Liver (tissue), 9 donors: ENCODE results near the gene API5. TPM values are rescaled to one million over a fixed set of nuclear protein-coding genes. Genes with fewer than 3 reads are reported as not detected.

Experiments used
- DNase-seq: peaks from one replicate; pipeline ENCODE4 v3.0.0-alpha.2; 2017; ENCODE audit warnings: low spot score
- H3K27ac ChIP-seq, 2 donors: one replicate each; pipeline ENCODE4 v1.7.0; 2013; ENCODE audit warnings: inconsistent platforms in 2 of 2, low read length in 2 of 2, control low read depth in 1 of 2, low read depth in 1 of 2, mild to moderate bottlenecking in 1 of 2
- H3K27me3 ChIP-seq, 4 donors: one replicate each; pipeline versions ENCODE4 v1.6.1 to v1.7.0; 2013; ENCODE audit warnings: low read length in 3 of 4, inconsistent platforms in 1 of 4, mild to moderate bottlenecking in 1 of 4, moderate library complexity in 1 of 4; ENCODE audit not compliant: control insufficient read depth in 4 of 4, insufficient read depth in 4 of 4
- H3K36me3 ChIP-seq, 4 donors: one replicate each; pipeline versions ENCODE4 v1.6.1 to v1.7.0; 2013; ENCODE audit warnings: low read length in 3 of 4, mild to moderate bottlenecking in 3 of 4, low read depth in 1 of 4, moderate library complexity in 1 of 4; ENCODE audit not compliant: control insufficient read depth in 4 of 4, insufficient read depth in 3 of 4
- H3K4me1 ChIP-seq, 4 donors: one replicate each; pipeline versions ENCODE4 v1.6.1 to v1.7.0; 2013; ENCODE audit warnings: low read length in 3 of 4, mild to moderate bottlenecking in 3 of 4, moderate library complexity in 1 of 4; ENCODE audit not compliant: control insufficient read depth in 4 of 4, insufficient read depth in 4 of 4
- H3K4me3 ChIP-seq, 3 donors: one replicate each; pipeline versions ENCODE4 v1.6.1 to v1.7.0; 2013; ENCODE audit warnings: low read length in 3 of 3, control low read depth in 1 of 3, low read depth in 1 of 3, mild to moderate bottlenecking in 1 of 3
- H3K9ac ChIP-seq, 2 donors: one replicate each; pipeline ENCODE4 v1.7.0; 2013; ENCODE audit warnings: low read length in 2 of 2, mild to moderate bottlenecking in 2 of 2, moderate library complexity in 2 of 2, control low read depth in 1 of 2, low read depth in 1 of 2
- H3K9me3 ChIP-seq, 4 donors: one replicate each; pipeline versions ENCODE4 v1.6.1 to v1.7.0; 2013; ENCODE audit warnings: low read length in 3 of 4; ENCODE audit not compliant: control insufficient read depth in 4 of 4
- EGR1 ChIP-seq, 2 donors: IDR thresholded peaks; 2 replicates each; pipeline ENCODE4 v1.6.1; 2016 to 2018; ENCODE audit warnings: antibody characterized with exemption in 2 of 2, low read depth in 2 of 2
- FOXA1 ChIP-seq: IDR thresholded peaks from 2 replicates; pipeline ENCODE4 v1.6.1; 2016; ENCODE audit warnings: antibody characterized with exemption
- FOXA2 ChIP-seq: IDR thresholded peaks from 2 replicates; pipeline ENCODE4 v1.6.1; 2016; ENCODE audit warnings: antibody characterized with exemption
- GABPA ChIP-seq, 2 donors: IDR thresholded peaks in 1 of 2; conservative IDR thresholded peaks in 1 of 2; 2 replicates each; pipeline ENCODE4 v1.6.1; 2016; ENCODE audit warnings: antibody characterized with exemption in 2 of 2, mild to moderate bottlenecking in 1 of 2, moderate library complexity in 1 of 2
- HNF4A ChIP-seq, 2 donors: conservative IDR thresholded peaks; 2 replicates each; pipeline ENCODE4 v1.6.1; 2016; ENCODE audit warnings: antibody characterized with exemption in 2 of 2, mild to moderate bottlenecking in 2 of 2
- HNF4G ChIP-seq: IDR thresholded peaks from 2 replicates; pipeline ENCODE4 v1.6.1; 2016; ENCODE audit warnings: antibody characterized with exemption
- JUND ChIP-seq, 2 donors: IDR thresholded peaks; 2 replicates each; pipeline ENCODE4 v1.6.1; 2016; ENCODE audit warnings: antibody characterized with exemption in 2 of 2
- NR2F2 ChIP-seq: IDR thresholded peaks from 2 replicates; pipeline ENCODE4 v1.6.1; 2016; ENCODE audit warnings: antibody characterized with exemption
- RAD21 ChIP-seq, 2 donors: IDR thresholded peaks; 2 replicates each; pipeline ENCODE4 v1.6.1; 2016; ENCODE audit warnings: antibody characterized with exemption in 2 of 2, mild to moderate bottlenecking in 2 of 2
- RXRA ChIP-seq, 2 donors: IDR thresholded peaks; 2 replicates each; pipeline ENCODE4 v1.6.1; 2017 to 2018; ENCODE audit warnings: antibody characterized with exemption in 2 of 2, mild to moderate bottlenecking in 1 of 2
- SP1 ChIP-seq: IDR thresholded peaks from 2 replicates; pipeline ENCODE4 v1.6.1; 2018; ENCODE audit warnings: antibody characterized with exemption, mild to moderate bottlenecking
- TAF1 ChIP-seq: conservative IDR thresholded peaks from 2 replicates; pipeline ENCODE4 v1.6.1; 2016; ENCODE audit warnings: antibody characterized with exemption, mild to moderate bottlenecking
- YY1 ChIP-seq: IDR thresholded peaks from 2 replicates; pipeline ENCODE4 v1.6.1; 2016; ENCODE audit warnings: antibody characterized with exemption, mild to moderate bottlenecking
- WGBS: extraction: QIAGEN DNeasy Blood & Tissue Kit; methylation state at CpG from one replicate; pipeline ENCODE4 v1.1.7; 2013; 5-methylcytosine and 5-hydroxymethylcytosine counted together
- polyA plus RNA-seq, 2 donors: library from polyadenylated mRNA; stranded (reverse) in 1 of 2; unstranded in 1 of 2; fragments of 200-250 nt in 1 of 2; fragments of >200 nt in 1 of 2; fragmentation: Nextera tagmentation in 1 of 2; extraction: Ambion mirVana in 1 of 2; gene quantifications; one replicate each; pipeline versions ENCODE4 v1.2.1 to v1.2.3, GENCODE V29; 2013 to 2015
- total RNA-seq, 2 donors: library from RNA; depleted of rRNA; stranded (reverse); fragments of >200 nt; gene quantifications; one replicate each; pipeline ENCODE4 v1.2.3, GENCODE V29; 2014
- TF ChIP-seq, protein P1 (sequence below): fragments of 150-350 bp; IDR thresholded peaks from 2 replicates; pipeline ENCODE4 v1.5.1; 2017; ENCODE audit warnings: improper control_type of control experiment, low read depth, low read length; ENCODE audit not compliant: missing input control
- TF ChIP-seq, protein P2 (sequence below): IDR thresholded peaks from 2 replicates; pipeline ENCODE4 v1.6.1; 2016; ENCODE audit warnings: antibody characterized with exemption, mild to moderate bottlenecking
- TF ChIP-seq, protein P3 (sequence below): IDR thresholded peaks from 2 replicates; pipeline ENCODE4 v1.6.1; 2016; ENCODE audit warnings: antibody characterized with exemption
- TF ChIP-seq, protein P4 (sequence below): IDR thresholded peaks from 2 replicates; pipeline ENCODE4 v1.6.1; 2016; ENCODE audit warnings: antibody characterized with exemption
- TF ChIP-seq, protein P5 (sequence below): IDR thresholded peaks from 2 replicates; pipeline ENCODE4 v1.6.1; 2016; ENCODE audit warnings: antibody characterized with exemption
- donor health status: healthy.
- donor health status: healthy.
- donor health status: healthy.
- donor health status: healthy.
- donor health status: healthy.

The API5 gene
- total and polyA plus RNA-seq, 4 donors, result 23.0 to 61.6 (median 34.2) TPM

DNA sequence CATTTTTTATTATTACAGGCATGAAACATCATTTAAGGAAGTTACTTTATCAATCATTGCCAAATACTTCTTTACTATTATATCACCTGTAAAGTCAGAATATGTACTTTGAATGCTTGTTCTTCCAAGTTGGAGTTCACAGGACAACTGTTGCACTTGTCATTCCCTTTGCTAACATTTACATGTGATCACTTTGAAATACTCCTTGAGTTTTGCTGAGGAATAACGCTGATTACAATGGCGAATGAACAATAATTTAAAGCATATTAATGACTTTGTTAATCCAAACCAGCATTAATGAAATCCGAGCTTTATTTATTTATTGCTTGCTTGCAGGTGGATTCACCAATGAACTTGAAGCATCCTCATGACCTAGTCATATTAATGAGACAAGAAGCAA, 67.1 kb downstream of the API5 start:
- Histone ChIP-seq H3K36me3 (peaks cover 0 to 9% (median 0%) of the 10 kb centered on the region in 4 donors), H3K9me3 (no peaks in the 10 kb centered on the region)
- DNase-seq, result no peak

DNA sequence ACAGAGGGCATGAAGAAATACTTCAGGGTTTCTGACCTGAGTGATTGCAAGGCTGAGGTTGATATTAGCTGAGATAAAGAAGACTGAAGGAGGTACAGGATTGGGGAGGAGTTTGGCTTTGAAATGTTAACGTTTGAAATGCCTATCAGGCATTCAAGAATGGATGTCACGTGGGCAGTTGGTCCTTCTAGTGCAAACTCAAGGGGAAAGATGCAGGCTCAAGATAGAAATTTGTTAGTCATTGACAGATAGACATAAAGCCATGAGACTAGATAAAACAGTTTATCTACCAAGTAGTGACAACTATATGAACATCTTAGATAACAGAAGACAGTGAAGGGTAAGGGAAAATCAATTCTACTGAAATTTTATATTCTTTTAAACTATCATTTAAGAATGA, 70.0 kb downstream of the API5 start:
- DNase-seq, result no peak
- H3K9ac ChIP-seq, result no peak overlapping the region
- peaks cover 9 to 14% (median 9%) of the 10 kb centered on the region in 4 donors for H3K4me1 ChIP-seq
- H3K36me3 ChIP-seq, result peaks cover 0 to 7% (median under 1%) of the 10 kb centered on the region in 4 donors
- TF ChIP-seq RAD21 (IDR thresholded peaks at IDR 0.05) (no peak), FOXA1 (no peak), YY1 (no peak), HNF4A (conservative IDR thresholded peaks at IDR 0.05) (no peak), EGR1 (IDR thresholded peaks at IDR 0.05; ENCODE audit: low read depth in 2 of 2) (no peak), HNF4G (no peak), RXRA (IDR thresholded peaks at IDR 0.05) (no peak), TAF1 (no peak), NR2F2 (no peak), FOXA2 (no peak), JUND (IDR thresholded peaks at IDR 0.05) (no peak), SP1 (no peak), GABPA (IDR thresholded peaks at IDR 0.05 in 1 of 2, conservative IDR thresholded peaks at IDR 0.05 in 1 of 2) (no peak)
- TF ChIP-seq, protein P1, sequence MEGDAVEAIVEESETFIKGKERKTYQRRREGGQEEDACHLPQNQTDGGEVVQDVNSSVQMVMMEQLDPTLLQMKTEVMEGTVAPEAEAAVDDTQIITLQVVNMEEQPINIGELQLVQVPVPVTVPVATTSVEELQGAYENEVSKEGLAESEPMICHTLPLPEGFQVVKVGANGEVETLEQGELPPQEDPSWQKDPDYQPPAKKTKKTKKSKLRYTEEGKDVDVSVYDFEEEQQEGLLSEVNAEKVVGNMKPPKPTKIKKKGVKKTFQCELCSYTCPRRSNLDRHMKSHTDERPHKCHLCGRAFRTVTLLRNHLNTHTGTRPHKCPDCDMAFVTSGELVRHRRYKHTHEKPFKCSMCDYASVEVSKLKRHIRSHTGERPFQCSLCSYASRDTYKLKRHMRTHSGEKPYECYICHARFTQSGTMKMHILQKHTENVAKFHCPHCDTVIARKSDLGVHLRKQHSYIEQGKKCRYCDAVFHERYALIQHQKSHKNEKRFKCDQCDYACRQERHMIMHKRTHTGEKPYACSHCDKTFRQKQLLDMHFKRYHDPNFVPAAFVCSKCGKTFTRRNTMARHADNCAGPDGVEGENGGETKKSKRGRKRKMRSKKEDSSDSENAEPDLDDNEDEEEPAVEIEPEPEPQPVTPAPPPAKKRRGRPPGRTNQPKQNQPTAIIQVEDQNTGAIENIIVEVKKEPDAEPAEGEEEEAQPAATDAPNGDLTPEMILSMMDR, result no peak
- TF ChIP-seq, protein P2, sequence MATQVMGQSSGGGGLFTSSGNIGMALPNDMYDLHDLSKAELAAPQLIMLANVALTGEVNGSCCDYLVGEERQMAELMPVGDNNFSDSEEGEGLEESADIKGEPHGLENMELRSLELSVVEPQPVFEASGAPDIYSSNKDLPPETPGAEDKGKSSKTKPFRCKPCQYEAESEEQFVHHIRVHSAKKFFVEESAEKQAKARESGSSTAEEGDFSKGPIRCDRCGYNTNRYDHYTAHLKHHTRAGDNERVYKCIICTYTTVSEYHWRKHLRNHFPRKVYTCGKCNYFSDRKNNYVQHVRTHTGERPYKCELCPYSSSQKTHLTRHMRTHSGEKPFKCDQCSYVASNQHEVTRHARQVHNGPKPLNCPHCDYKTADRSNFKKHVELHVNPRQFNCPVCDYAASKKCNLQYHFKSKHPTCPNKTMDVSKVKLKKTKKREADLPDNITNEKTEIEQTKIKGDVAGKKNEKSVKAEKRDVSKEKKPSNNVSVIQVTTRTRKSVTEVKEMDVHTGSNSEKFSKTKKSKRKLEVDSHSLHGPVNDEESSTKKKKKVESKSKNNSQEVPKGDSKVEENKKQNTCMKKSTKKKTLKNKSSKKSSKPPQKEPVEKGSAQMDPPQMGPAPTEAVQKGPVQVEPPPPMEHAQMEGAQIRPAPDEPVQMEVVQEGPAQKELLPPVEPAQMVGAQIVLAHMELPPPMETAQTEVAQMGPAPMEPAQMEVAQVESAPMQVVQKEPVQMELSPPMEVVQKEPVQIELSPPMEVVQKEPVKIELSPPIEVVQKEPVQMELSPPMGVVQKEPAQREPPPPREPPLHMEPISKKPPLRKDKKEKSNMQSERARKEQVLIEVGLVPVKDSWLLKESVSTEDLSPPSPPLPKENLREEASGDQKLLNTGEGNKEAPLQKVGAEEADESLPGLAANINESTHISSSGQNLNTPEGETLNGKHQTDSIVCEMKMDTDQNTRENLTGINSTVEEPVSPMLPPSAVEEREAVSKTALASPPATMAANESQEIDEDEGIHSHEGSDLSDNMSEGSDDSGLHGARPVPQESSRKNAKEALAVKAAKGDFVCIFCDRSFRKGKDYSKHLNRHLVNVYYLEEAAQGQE, result no peak
- TF ChIP-seq, protein P3, sequence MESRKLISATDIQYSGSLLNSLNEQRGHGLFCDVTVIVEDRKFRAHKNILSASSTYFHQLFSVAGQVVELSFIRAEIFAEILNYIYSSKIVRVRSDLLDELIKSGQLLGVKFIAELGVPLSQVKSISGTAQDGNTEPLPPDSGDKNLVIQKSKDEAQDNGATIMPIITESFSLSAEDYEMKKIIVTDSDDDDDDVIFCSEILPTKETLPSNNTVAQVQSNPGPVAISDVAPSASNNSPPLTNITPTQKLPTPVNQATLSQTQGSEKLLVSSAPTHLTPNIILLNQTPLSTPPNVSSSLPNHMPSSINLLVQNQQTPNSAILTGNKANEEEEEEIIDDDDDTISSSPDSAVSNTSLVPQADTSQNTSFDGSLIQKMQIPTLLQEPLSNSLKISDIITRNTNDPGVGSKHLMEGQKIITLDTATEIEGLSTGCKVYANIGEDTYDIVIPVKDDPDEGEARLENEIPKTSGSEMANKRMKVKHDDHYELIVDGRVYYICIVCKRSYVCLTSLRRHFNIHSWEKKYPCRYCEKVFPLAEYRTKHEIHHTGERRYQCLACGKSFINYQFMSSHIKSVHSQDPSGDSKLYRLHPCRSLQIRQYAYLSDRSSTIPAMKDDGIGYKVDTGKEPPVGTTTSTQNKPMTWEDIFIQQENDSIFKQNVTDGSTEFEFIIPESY, result no peak
- TF ChIP-seq, protein P4, sequence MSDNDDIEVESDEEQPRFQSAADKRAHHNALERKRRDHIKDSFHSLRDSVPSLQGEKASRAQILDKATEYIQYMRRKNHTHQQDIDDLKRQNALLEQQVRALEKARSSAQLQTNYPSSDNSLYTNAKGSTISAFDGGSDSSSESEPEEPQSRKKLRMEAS, result no peak
- TF ChIP-seq, protein P5, sequence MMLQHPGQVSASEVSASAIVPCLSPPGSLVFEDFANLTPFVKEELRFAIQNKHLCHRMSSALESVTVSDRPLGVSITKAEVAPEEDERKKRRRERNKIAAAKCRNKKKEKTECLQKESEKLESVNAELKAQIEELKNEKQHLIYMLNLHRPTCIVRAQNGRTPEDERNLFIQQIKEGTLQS, result no peak
- no peak overlapping the region for H3K4me3 ChIP-seq
- 74% methylated on average over 2 of the region's 2 CpGs for WGBS
- H3K9me3 ChIP-seq, result no peaks in the 10 kb centered on the region
- no peak overlapping the region for H3K27ac ChIP-seq
- H3K27me3 ChIP-seq, result no peaks in the 10 kb centered on the region

More for the DNA sequence above, 67.1 kb downstream of the API5 start:
- TF ChIP-seq HNF4A (conservative IDR thresholded peaks at IDR 0.05) (peak in 1 of 2 donors; percentile 19), EGR1 (IDR thresholded peaks at IDR 0.05; ENCODE audit: low read depth in 2 of 2) (no peak)
- H3K27ac ChIP-seq, result no peak overlapping the region
- H3K4me1 ChIP-seq, result peaks cover 7 to 14% (median 9%) of the 10 kb centered on the region in 4 donors
- no peaks in the 10 kb centered on the region for H3K27me3 ChIP-seq
- no peak overlapping the region for H3K9ac ChIP-seq
- H3K4me3 ChIP-seq, result no peak overlapping the region
- WGBS, result 92% methylated on average over 3 of the region's 3 CpGs
